PC-3 (cell line): ENCODE results near the gene IFT57.

Experiments used
- CTCF ChIP-seq: fragments of 300-600 bp; sonication (generic); conservative IDR thresholded peaks from 2 replicates; pipeline ENCODE4 v1.5.1; 2017; ENCODE audit warnings: antibody characterized with exemption, low read depth, mild to moderate bottlenecking, low read length
- EZH2 ChIP-seq: fragments of 300-600 bp; sonication (generic); IDR thresholded peaks from one replicate; pipeline ENCODE4 v1.6.1; 2017; ENCODE audit warnings: antibody characterized with exemption, mild to moderate bottlenecking, low read length; ENCODE audit not compliant: unreplicated experiment

GRCh38 chr3:108158251-108158650, 64.0 kb downstream of the IFT57 start:
- TF ChIP-seq EZH2 (no peak), CTCF (no peak)
